ENCODE results near the gene PDLIM1.

Gene PDLIM1

GRCh38 chr10:95333997-95334804, 43.4 kb upstream of the PDLIM1 start:
- Histone ChIP-seq H3K4me1 (ENCODE audit: insufficient read depth, insufficient read length) (no peaks in the 10 kb centered on the region), H3K9ac (ENCODE audit: insufficient read length, low read depth) (no peak overlapping the region), H3K36me3 (ENCODE audit: insufficient read depth, insufficient read length, low read length) (peaks cover 2% of the 10 kb centered on the region), H3K4me3 (ENCODE audit: insufficient read length, low read depth) (no peak overlapping the region), H3K9me3 (ENCODE audit: insufficient read depth, low read length) (no peaks in the 10 kb centered on the region), H3K27me3 (ENCODE audit: insufficient read depth, insufficient read length) (no peaks in the 10 kb centered on the region)
- TF ChIP-seq ZNF274 (IDR thresholded peaks at IDR 0.05; ENCODE audit: low read depth, low read length) (no peak), SUZ12 (IDR thresholded peaks at IDR 0.05; ENCODE audit: extremely low read depth, insufficient read depth, insufficient read length) (no peak), YY1 (IDR thresholded peaks at IDR 0.05; ENCODE audit: insufficient read depth, insufficient read length) (no peak)
- no peak for DNase-seq (ENCODE audit: low read depth, low spot score)

GRCh38 chr10:95332666-95333249, 42.0 kb upstream of the PDLIM1 start:
- TF ChIP-seq YY1 (IDR thresholded peaks at IDR 0.05; ENCODE audit: insufficient read depth, insufficient read length) (no peak), SUZ12 (IDR thresholded peaks at IDR 0.05; ENCODE audit: extremely low read depth, insufficient read depth, insufficient read length) (no peak), ZNF274 (IDR thresholded peaks at IDR 0.05; ENCODE audit: low read depth, low read length) (no peak)
- DNase-seq (ENCODE audit: low read depth, low spot score): no peak
- H3K4me1 ChIP-seq (ENCODE audit: insufficient read depth, insufficient read length): no peaks in the 10 kb centered on the region
- H3K9ac ChIP-seq (ENCODE audit: insufficient read length, low read depth): no peak overlapping the region
- H3K36me3 ChIP-seq (ENCODE audit: insufficient read depth, insufficient read length, low read length): peaks cover 2% of the 10 kb centered on the region
- H3K9me3 ChIP-seq (ENCODE audit: insufficient read depth, low read length): no peaks in the 10 kb centered on the region
- H3K27me3 ChIP-seq (ENCODE audit: insufficient read depth, insufficient read length): no peaks in the 10 kb centered on the region
- no peak overlapping the region for H3K4me3 ChIP-seq (ENCODE audit: insufficient read length, low read depth)

- peaks cover 2% of the 10 kb centered on the region for H3K36me3 ChIP-seq (ENCODE audit: insufficient read depth, insufficient read length, low read length)
- TF ChIP-seq ZNF274 (IDR thresholded peaks at IDR 0.05; ENCODE audit: low read depth, low read length) (no peak), SUZ12 (IDR thresholded peaks at IDR 0.05; ENCODE audit: extremely low read depth, insufficient read depth, insufficient read length) (no peak), YY1 (IDR thresholded peaks at IDR 0.05; ENCODE audit: insufficient read depth, insufficient read length) (no peak)
- no peak overlapping the region for H3K9ac ChIP-seq (ENCODE audit: insufficient read length, low read depth)
Measured at GRCh38 chr10:95331596-95332130, 40.9 kb upstream of the PDLIM1 start.

GRCh38 chr10:95330966-95331453, 40.2 kb upstream of the PDLIM1 start:
- no peaks in the 10 kb centered on the region for H3K4me1 ChIP-seq (ENCODE audit: insufficient read depth, insufficient read length)
- DNase-seq (ENCODE audit: low read depth, low spot score): no peak
- H3K9me3 ChIP-seq (ENCODE audit: insufficient read depth, low read length): no peaks in the 10 kb centered on the region
- H3K9ac ChIP-seq (ENCODE audit: insufficient read length, low read depth): no peak overlapping the region
- no peak overlapping the region for H3K4me3 ChIP-seq (ENCODE audit: insufficient read length, low read depth)
- TF ChIP-seq ZNF274 (IDR thresholded peaks at IDR 0.05; ENCODE audit: low read depth, low read length): no peak
- TF ChIP-seq YY1 (IDR thresholded peaks at IDR 0.05; ENCODE audit: insufficient read depth, insufficient read length): no peak
- no peak for TF ChIP-seq SUZ12 (IDR thresholded peaks at IDR 0.05; ENCODE audit: extremely low read depth, insufficient read depth, insufficient read length)
- H3K36me3 ChIP-seq (ENCODE audit: insufficient read depth, insufficient read length, low read length): peaks cover 2% of the 10 kb centered on the region
- H3K27me3 ChIP-seq (ENCODE audit: insufficient read depth, insufficient read length): no peaks in the 10 kb centered on the region

More at GRCh38 chr10:95331596-95332130, 40.9 kb upstream of the PDLIM1 start:
- Histone ChIP-seq H3K4me1 (ENCODE audit: insufficient read depth, insufficient read length) (no peaks in the 10 kb centered on the region), H3K27me3 (ENCODE audit: insufficient read depth, insufficient read length) (no peaks in the 10 kb centered on the region), H3K9me3 (ENCODE audit: insufficient read depth, low read length) (no peaks in the 10 kb centered on the region), H3K4me3 (ENCODE audit: insufficient read length, low read depth) (no peak overlapping the region)
- DNase-seq (ENCODE audit: low read depth, low spot score): no peak

- H3K9ac ChIP-seq (ENCODE audit: insufficient read length, low read depth): no peak overlapping the region
- DNase-seq (ENCODE audit: low read depth, low spot score): no peak
- H3K36me3 ChIP-seq (ENCODE audit: insufficient read depth, insufficient read length, low read length): peaks cover 2% of the 10 kb centered on the region
Measured at GRCh38 chr10:95329296-95329695, 38.5 kb upstream of the PDLIM1 start.

GRCh38 chr10:95328013-95328412, 37.2 kb upstream of the PDLIM1 start:
- peaks cover 2% of the 10 kb centered on the region for H3K36me3 ChIP-seq (ENCODE audit: insufficient read depth, insufficient read length, low read length)
- H3K27me3 ChIP-seq (ENCODE audit: insufficient read depth, insufficient read length): no peaks in the 10 kb centered on the region
- no peak overlapping the region for H3K4me3 ChIP-seq (ENCODE audit: insufficient read length, low read depth)
- no peak overlapping the region for H3K9ac ChIP-seq (ENCODE audit: insufficient read length, low read depth)
- no peaks in the 10 kb centered on the region for H3K9me3 ChIP-seq (ENCODE audit: insufficient read depth, low read length)
- no peak for TF ChIP-seq SUZ12 (IDR thresholded peaks at IDR 0.05; ENCODE audit: extremely low read depth, insufficient read depth, insufficient read length)
- no peak for TF ChIP-seq ZNF274 (IDR thresholded peaks at IDR 0.05; ENCODE audit: low read depth, low read length)
- TF ChIP-seq YY1 (IDR thresholded peaks at IDR 0.05; ENCODE audit: insufficient read depth, insufficient read length): no peak
- H3K4me1 ChIP-seq (ENCODE audit: insufficient read depth, insufficient read length): no peaks in the 10 kb centered on the region
- DNase-seq (ENCODE audit: low read depth, low spot score): no peak

More at GRCh38 chr10:95329296-95329695, 38.5 kb upstream of the PDLIM1 start:
- Histone ChIP-seq H3K9me3 (ENCODE audit: insufficient read depth, low read length) (no peaks in the 10 kb centered on the region), H3K4me3 (ENCODE audit: insufficient read length, low read depth) (no peak overlapping the region), H3K27me3 (ENCODE audit: insufficient read depth, insufficient read length) (no peaks in the 10 kb centered on the region), H3K4me1 (ENCODE audit: insufficient read depth, insufficient read length) (no peaks in the 10 kb centered on the region)
- TF ChIP-seq SUZ12 (IDR thresholded peaks at IDR 0.05; ENCODE audit: extremely low read depth, insufficient read depth, insufficient read length) (no peak), ZNF274 (IDR thresholded peaks at IDR 0.05; ENCODE audit: low read depth, low read length) (no peak), YY1 (IDR thresholded peaks at IDR 0.05; ENCODE audit: insufficient read depth, insufficient read length) (no peak)

- DNase-seq (ENCODE audit: low read depth, low spot score): no peak
- no peaks in the 10 kb centered on the region for H3K4me1 ChIP-seq (ENCODE audit: insufficient read depth, insufficient read length)
- no peak overlapping the region for H3K9ac ChIP-seq (ENCODE audit: insufficient read length, low read depth)
- H3K27me3 ChIP-seq (ENCODE audit: insufficient read depth, insufficient read length): no peaks in the 10 kb centered on the region
- no peak for TF ChIP-seq ZNF274 (IDR thresholded peaks at IDR 0.05; ENCODE audit: low read depth, low read length)
- no peak for TF ChIP-seq YY1 (IDR thresholded peaks at IDR 0.05; ENCODE audit: insufficient read depth, insufficient read length)
- no peak for TF ChIP-seq SUZ12 (IDR thresholded peaks at IDR 0.05; ENCODE audit: extremely low read depth, insufficient read depth, insufficient read length)
- no peak overlapping the region for H3K4me3 ChIP-seq (ENCODE audit: insufficient read length, low read depth)
- no peaks in the 10 kb centered on the region for H3K36me3 ChIP-seq (ENCODE audit: insufficient read depth, insufficient read length, low read length)
- H3K9me3 ChIP-seq (ENCODE audit: insufficient read depth, low read length): no peaks in the 10 kb centered on the region
Measured at GRCh38 chr10:95327367-95327766, 36.6 kb upstream of the PDLIM1 start.

Data from NT2/D1 (cell line).